Lung microvascular endothelial cell (primary cell): ENCODE results near the gene LIMS1. TPM values are rescaled to one million over a fixed set of nuclear protein-coding genes. Genes with fewer than 3 reads are reported as not detected.
"Not testable (repeated sequence)": the region's sequence is repeated elsewhere in the genome, so short reads cannot be mapped to it uniquely, and the experiment has no call there.

Experiments
- DNase-seq, 2 donors: peaks; one replicate each; pipeline versions ENCODE4 v3.0.0 to v3.0.0-alpha.2; 2010; ENCODE audit warnings: low read depth in 2 of 2
- total RNA-seq: library from RNA; depleted of rRNA; stranded (reverse); fragments of >200 nt; gene quantifications from 2 replicates; pipeline ENCODE4 v1.2.1, GENCODE V29; 2014

The LIMS1 gene
- total RNA-seq, 1 donor from 2014 or later = 375 TPM

DNA sequence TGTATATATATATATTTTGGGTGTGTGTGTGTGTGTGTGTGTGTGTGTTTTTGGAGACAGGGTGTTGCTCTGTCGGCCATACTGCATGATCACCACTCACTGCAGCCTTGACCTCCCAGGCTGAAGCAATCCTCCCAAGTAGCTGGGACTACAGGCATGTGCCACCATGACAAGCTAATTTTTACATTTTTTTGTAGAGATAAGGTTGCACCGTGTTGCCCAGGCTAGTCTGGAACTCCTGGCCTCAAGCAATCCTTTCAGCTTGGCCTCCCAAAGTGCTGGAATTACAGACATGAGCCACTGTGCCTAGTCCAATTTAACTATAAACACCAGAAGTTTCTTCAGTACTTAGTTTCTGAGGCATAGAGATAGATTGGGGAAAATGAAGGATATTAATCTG, 18.3 kb downstream of the LIMS1 start:
- no peak for DNase-seq

GRCh38 chr2:108553209-108553919, 19.1 kb downstream of the LIMS1 start:
- no peak for DNase-seq

GRCh38 chr2:108554528-108554927, 20.3 kb downstream of the LIMS1 start:
- DNase-seq = no peak

DNA sequence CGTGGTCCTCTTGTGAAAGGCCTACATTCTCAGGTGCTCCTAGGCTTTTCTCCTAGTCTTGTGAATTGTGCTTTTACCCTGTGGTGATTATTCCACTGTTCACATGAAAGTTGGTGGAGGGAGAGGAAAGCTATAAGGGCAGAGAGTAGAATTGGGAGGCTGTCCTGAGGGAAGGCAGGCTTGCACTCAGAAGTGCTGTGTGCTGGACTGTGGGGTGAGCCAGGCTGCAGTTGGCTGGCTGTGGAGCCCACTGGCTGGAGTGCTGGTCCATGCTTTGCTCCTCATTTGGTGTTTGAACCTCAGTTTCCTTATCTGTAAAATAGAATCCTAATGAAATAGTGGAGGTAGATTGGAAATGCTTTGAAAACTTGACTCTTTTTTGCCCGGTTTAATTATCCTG, 21.3 kb downstream of the LIMS1 start:
- no peak for DNase-seq

DNA sequence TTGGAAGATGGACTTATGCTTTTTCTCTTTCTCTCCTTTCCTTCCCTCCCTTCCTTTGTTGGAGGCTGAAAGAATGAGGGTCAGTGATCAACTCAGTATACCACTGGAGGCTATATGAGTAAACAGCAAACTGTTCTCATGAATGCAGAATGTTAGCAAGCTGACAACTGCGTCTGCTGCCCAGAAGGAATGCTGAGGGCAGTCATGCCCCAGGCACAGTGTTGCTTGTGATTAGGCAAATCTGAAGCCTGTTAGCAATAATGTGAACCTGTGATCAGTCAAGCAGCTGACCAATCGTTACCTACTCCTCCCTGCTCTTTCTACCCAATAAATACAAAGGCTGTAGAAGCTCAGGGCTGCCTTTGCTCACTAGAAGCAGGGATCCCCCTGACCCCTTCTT, 22.3 kb downstream of the LIMS1 start:
- not testable (repeated sequence) for DNase-seq

DNA sequence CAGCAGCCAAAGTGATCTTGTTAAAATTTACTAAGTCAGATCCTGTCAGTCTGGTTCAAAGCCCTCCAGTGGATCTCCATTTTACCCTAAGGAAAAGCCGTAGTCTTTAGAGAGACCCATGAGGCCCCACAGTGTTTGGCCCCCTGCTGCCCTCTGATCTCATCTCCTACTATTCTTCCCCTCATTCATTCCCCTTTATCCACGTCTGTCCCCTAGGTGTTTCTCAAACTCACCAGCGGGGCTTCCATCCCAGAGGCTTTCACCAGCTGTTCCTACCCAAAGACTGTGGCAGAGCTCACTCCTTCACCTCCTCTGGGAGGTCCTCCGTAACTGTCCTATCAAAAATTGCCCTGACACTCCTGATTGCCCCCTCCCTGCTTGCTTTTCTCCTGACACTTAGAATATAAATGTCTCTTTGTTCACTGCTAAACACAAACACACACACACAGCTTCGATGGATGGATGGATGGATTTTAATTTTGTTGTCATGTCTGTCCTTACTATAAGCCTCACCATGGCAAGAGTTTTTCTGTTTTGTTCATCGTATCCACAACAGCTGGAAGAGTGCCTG, 26.1 kb downstream of the LIMS1 start:
- no peak for DNase-seq

DNA sequence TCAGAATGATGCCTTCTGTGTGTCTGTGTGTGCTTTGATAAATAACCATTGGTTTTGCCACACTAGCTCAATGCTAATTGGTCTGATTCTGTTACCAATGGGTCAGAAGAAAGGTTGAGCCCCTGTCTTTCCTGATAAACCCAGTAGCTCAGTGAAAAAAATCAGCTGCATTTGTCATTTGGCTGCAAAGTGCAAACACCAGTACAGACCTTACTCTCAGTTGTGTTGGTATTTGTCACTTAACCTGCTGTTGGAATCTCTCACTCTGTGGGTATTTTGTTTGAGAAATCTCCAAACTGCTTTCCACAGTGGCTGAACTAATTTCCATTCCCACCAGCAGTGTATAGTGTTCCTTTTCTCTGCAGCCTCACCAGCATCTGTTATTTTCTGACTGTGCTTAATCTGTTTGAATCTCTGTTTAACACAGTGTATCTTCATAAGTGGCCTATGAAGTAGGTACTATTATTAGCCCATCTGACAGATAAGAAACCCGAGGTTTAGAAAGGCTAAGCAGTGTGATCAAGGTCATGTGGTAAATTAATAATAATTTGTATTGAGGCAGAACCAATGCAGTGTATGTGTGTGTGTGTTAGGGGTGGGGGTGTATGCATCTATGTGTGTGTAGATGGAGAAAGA, 26.7 kb downstream of the LIMS1 start:
- no peak for DNase-seq

DNA sequence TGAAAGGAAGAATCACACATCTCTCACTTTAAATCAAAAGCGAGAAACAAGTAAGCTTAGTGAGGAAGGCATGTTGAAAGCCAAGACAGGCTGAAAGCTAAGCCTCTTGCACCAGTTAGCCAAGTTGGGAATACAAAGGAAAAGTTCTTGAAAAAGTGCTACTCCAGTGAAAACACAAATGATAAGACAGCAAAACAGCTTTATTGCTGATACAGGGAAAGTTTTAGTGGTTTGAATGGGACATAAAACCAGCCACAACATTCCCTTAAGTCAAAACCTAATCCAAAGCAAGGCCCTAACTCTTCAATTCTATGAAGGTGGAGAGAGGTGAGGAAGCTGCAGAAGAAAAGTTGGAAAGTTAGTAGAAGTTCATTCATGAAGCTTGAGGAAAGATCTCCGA, 28.0 kb downstream of the LIMS1 start:
- no peak for DNase-seq

- DNase-seq = no peak
These were observed 30.2 kb downstream of the LIMS1 start for GRCh38 chr2:108564510-108564909.

- DNase-seq = no peak
These were observed 31.6 kb downstream of the LIMS1 start for GRCh38 chr2:108565778-108566375.

DNA sequence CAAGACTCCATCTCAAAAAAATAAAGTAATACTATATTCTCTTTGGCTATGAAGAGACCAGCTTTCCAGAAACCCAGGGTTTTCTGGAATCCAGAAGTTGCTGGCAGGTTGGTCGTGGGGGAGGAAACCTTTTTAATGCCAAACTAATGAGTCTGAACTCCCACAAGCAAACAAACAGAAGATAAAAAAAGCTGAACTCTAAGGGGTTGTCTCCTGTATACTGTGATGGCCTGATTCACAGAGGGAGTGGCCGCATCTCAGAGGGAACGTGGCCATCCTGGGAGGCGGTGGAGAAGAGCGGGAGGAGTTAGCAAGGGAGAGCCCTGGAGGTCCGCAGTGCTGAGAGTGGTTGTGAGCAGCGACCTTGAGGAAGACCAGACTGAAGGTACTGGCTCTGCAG, 36.1 kb downstream of the LIMS1 start:
- DNase-seq = no peak

DNA sequence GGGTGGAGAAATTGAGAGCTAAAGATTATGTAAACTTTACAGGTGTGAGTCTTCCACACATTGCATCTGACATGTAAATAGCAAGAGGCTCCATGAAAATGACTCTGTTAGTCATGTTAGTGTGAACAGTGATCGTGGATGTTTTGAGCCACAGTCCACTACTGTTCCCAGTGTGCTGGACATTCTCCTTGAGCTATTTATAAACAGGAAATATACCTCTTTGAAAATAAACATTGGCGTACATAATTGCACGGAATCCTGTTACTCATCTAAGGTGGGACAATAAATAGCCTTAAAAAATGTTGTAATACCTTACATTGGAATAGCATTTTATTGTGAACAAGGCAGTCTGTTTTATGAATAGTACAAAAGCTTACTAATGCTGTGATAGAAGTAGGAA, 37.0 kb downstream of the LIMS1 start:
- DNase-seq = peak in 1 of 2 donors; percentile 45

DNA sequence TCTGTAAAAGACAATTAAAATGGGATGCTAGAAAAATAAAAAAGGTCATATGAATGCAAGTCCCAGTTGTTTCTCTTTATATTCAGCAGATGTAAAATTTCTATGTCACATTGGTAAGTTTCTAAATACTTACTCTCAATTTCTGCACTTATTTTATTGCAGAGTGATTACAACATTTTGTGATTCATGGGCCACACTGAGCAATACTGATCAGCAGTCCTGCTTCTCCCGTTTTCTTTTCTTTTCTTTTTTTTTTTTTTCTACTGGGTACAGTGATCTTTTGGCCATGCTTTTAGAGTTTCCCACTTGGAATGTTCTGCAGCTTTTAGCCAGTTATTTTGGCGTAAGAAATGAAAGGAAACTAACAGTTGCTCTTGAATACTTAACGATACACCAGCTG, 38.8 kb downstream of the LIMS1 start:
- DNase-seq = no peak

DNA sequence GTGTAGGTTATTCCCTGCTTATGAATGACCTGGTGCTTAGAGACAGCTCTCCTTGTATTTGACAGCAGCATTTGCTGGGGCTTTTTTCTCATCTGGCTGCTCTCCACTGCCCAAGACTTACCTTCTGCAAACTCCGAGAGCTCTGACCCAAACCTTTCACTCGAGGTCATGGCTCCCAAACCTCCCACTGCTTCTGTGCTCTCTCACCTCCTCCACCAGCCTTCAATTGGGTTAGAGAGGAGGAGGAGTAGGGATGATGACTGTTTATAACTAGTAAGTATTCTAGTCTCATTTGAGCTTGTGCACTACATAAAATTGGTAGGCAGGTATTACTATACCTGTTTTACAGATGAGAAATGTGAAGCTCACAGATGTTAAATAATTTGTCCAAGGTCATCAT, 40.1 kb downstream of the LIMS1 start:
- no peak for DNase-seq

DNA sequence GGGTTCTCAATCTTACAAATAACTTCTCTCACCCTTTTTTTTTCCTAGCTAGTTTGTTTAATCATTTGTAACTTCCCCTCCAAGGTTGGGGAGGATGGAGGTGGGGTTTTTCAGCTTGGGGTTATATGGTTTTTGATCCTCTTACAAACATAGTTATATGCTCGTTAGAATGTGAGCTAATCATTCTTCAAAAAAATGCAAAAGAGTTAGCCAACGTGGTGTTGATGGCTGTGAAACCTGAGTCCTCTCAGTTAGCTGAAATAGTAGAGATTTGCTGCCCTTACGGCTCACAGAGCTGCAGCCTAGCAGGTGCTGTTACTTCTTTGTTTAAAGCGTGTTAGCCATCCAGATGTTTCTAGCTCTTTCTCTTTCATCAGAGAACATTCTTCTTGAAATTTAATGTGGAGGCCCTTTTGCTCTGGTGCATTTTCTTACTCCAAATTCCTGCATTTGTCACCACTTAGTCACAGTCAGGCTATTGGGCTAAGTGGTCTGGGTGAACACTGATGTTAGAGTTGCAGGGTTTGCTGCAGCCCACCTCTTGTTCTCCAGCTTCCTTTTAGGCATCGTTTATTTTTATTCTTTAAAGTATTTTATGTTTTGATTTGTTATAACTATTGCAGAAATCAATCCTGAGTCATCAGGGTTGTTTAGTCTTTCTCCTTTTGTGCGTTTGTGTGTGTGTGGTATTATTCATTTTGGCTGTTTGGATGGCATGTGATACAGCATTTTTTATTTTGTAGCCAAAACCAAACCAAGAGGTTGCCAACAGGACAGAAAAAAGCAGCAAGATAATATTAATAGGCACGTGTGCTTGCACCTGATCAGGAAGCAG, 41.1 kb downstream of the LIMS1 start:
- DNase-seq = peak in 1 of 2 donors; percentile 26

GRCh38 chr2:108577099-108577498, 42.8 kb downstream of the LIMS1 start:
- DNase-seq = no peak

- DNase-seq = peak; percentile 71 to 88
These were observed 45.4 kb downstream of the LIMS1 start for GRCh38 chr2:108579623-108580022.

GRCh38 chr2:108580050-108580449, 45.8 kb downstream of the LIMS1 start:
- DNase-seq = no peak

GRCh38 chr2:108583903-108584520, 49.7 kb downstream of the LIMS1 start:
- peak; percentile 86 to 90 for DNase-seq

- no peak for DNase-seq
These were observed 51.2 kb downstream of the LIMS1 start for GRCh38 chr2:108585436-108585835.

DNA sequence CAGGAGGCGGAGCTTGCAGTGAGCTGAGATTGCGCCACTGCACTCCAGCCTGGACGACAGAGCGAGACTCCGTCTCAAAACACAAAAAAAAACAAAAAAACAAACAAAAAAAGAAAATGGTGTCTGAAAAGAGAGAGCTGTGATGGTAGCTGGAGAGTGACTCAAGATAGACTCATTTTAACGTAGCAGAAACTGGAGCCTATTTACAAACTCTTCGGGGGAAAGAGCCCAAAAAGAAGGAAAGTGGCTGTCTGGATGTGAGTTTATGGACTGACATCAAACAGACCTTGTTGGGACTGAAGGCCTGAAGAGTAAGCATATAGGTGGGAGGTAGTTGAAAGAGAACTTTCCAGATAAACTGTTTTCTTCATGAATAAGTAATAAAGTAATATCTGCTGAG, 51.8 kb downstream of the LIMS1 start:
- DNase-seq = peak in 1 of 2 donors; percentile 27
